Measurements from ENCODE around the gene GSTM3.

Gene GSTM3

GRCh38 chr1:109777436-109777835 is 36.6 kb upstream of the GSTM3 start:
- H3K9me3 ChIP-seq (ENCODE audit: low read length) = peaks cover 10% of the 10 kb centered on the region
- no peaks in the 10 kb centered on the region for H3K36me3 ChIP-seq (ENCODE audit: insufficient read depth, low read length)
- no peak overlapping the region for H3K9ac ChIP-seq (ENCODE audit: low read length)
- no peaks in the 10 kb centered on the region for H3K9me2 ChIP-seq (ENCODE audit: low read depth, low read length)
- H4K20me1 ChIP-seq (ENCODE audit: insufficient read depth, low read length) = no peaks in the 10 kb centered on the region
- H3K27ac ChIP-seq (ENCODE audit: low read depth, low read length, poor library complexity, severe bottlenecking) = no peak overlapping the region
- H3K27me3 ChIP-seq (ENCODE audit: insufficient read depth, low read length) = no peaks in the 10 kb centered on the region; the same call in 1 of the 2 replicates
- no peaks in the 10 kb centered on the region for H3K4me1 ChIP-seq (ENCODE audit: insufficient read depth, low read length, severe bottlenecking)
- no peak overlapping the region for H3K4me3 ChIP-seq (ENCODE audit: low read depth, low read length, poor library complexity, severe bottlenecking)
- H3K79me2 ChIP-seq (ENCODE audit: insufficient read depth, low read length) = no peaks in the 10 kb centered on the region
- no peak overlapping the region for H3K4me2 ChIP-seq (ENCODE audit: low read length)
- TF ChIP-seq EZH2 (IDR thresholded peaks at IDR 0.05; ENCODE audit: borderline replicate concordance, low read length) (no peak), CTCF (IDR thresholded peaks at IDR 0.05; ENCODE audit: low read length) (no peak)
- H3F3A ChIP-seq (ENCODE audit: insufficient read depth, low read length) = no peaks in the 10 kb centered on the region
- H2AFZ ChIP-seq (ENCODE audit: low read length) = no peak overlapping the region

- peaks cover 10% of the 10 kb centered on the region for H3K9me3 ChIP-seq (ENCODE audit: low read length)
- no peak overlapping the region for H3K9ac ChIP-seq (ENCODE audit: low read length)
- TF ChIP-seq EZH2 (IDR thresholded peaks at IDR 0.05; ENCODE audit: borderline replicate concordance, low read length) (no peak), CTCF (IDR thresholded peaks at IDR 0.05; ENCODE audit: low read length) (peak; percentile 91)
- no peak overlapping the region for H3K4me3 ChIP-seq (ENCODE audit: low read depth, low read length, poor library complexity, severe bottlenecking)
- no peaks in the 10 kb centered on the region for H3K9me2 ChIP-seq (ENCODE audit: low read depth, low read length)
- no peak overlapping the region for H3K4me2 ChIP-seq (ENCODE audit: low read length)
- H3K27ac ChIP-seq (ENCODE audit: low read depth, low read length, poor library complexity, severe bottlenecking) = no peak overlapping the region
- H4K20me1 ChIP-seq (ENCODE audit: insufficient read depth, low read length) = no peaks in the 10 kb centered on the region
- H2AFZ ChIP-seq (ENCODE audit: low read length) = no peak overlapping the region
- H3K79me2 ChIP-seq (ENCODE audit: insufficient read depth, low read length) = no peaks in the 10 kb centered on the region
- no peaks in the 10 kb centered on the region for H3K36me3 ChIP-seq (ENCODE audit: insufficient read depth, low read length)
- no peaks in the 10 kb centered on the region for H3K4me1 ChIP-seq (ENCODE audit: insufficient read depth, low read length, severe bottlenecking)
- H3F3A ChIP-seq (ENCODE audit: insufficient read depth, low read length) = no peaks in the 10 kb centered on the region
- H3K27me3 ChIP-seq (ENCODE audit: insufficient read depth, low read length) = no peaks in the 10 kb centered on the region; the same call in 1 of the 2 replicates
These were observed 36.1 kb upstream of the GSTM3 start for GRCh38 chr1:109776911-109777310.

GRCh38 chr1:109776206-109776835 is 35.5 kb upstream of the GSTM3 start:
- Histone ChIP-seq H3K9me3 (ENCODE audit: low read length) (peaks cover 10% of the 10 kb centered on the region), H3K4me1 (ENCODE audit: insufficient read depth, low read length, severe bottlenecking) (no peaks in the 10 kb centered on the region), H4K20me1 (ENCODE audit: insufficient read depth, low read length) (no peaks in the 10 kb centered on the region), H3K27ac (ENCODE audit: low read depth, low read length, poor library complexity, severe bottlenecking) (no peak overlapping the region), H3K79me2 (ENCODE audit: insufficient read depth, low read length) (no peaks in the 10 kb centered on the region), H3K4me2 (ENCODE audit: low read length) (no peak overlapping the region), H3K4me3 (ENCODE audit: low read depth, low read length, poor library complexity, severe bottlenecking) (no peak overlapping the region), H3K9me2 (ENCODE audit: low read depth, low read length) (no peaks in the 10 kb centered on the region), H3K36me3 (ENCODE audit: insufficient read depth, low read length) (no peaks in the 10 kb centered on the region), H3K27me3 (ENCODE audit: insufficient read depth, low read length) (no peaks in the 10 kb centered on the region; the same call in 1 of the 2 replicates), H3K9ac (ENCODE audit: low read length) (no peak overlapping the region), H2AFZ (ENCODE audit: low read length) (no peak overlapping the region), H3F3A (ENCODE audit: insufficient read depth, low read length) (no peaks in the 10 kb centered on the region)
- TF ChIP-seq CTCF (IDR thresholded peaks at IDR 0.05; ENCODE audit: low read length) = no peak
- no peak for TF ChIP-seq EZH2 (IDR thresholded peaks at IDR 0.05; ENCODE audit: borderline replicate concordance, low read length)

Measured in OCI-LY1 (cell line).